ENCODE data around the gene RNF167. TPM values are rescaled to one million over a fixed set of nuclear protein-coding genes. Genes with fewer than 3 reads are reported as not detected.
A peak's percentile ranks its signal among the peaks of the same experiment; 100 is the strongest.

Gene RNF167
- total RNA-seq, 2 donors from 2014 or later, result 66.9 to 68.6 TPM

DNA sequence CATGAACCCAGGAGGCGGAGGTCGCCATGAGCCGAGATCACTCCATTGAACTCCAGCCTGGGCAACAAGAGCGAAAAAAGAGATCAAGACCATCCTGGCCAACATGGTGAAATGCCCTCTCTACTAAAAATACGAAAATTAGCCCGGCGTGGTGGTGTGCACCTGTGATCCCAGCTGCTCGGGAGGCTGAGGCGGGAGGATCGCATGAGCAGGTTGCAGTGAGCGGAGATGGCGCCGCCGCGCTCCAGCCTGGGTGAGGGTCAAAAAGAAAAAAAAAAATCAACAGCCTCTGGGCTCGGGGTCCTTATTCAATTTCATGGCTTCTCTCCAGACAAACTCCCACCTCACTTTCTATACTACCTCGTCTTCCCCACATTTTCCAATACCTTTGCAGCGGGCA is 11.2 kb upstream of the RNF167 start:
- peaks cover 0 to 3% of the 10 kb centered on the region in 2 donors for H3K4me1 ChIP-seq
- no peak for DNase-seq (ENCODE audit: low spot score)
- H3K4me3 ChIP-seq, result no peak overlapping the region
- no peaks in the 10 kb centered on the region for H3K36me3 ChIP-seq
- H3K9me3 ChIP-seq, result no peaks in the 10 kb centered on the region
- TF ChIP-seq, protein P1, sequence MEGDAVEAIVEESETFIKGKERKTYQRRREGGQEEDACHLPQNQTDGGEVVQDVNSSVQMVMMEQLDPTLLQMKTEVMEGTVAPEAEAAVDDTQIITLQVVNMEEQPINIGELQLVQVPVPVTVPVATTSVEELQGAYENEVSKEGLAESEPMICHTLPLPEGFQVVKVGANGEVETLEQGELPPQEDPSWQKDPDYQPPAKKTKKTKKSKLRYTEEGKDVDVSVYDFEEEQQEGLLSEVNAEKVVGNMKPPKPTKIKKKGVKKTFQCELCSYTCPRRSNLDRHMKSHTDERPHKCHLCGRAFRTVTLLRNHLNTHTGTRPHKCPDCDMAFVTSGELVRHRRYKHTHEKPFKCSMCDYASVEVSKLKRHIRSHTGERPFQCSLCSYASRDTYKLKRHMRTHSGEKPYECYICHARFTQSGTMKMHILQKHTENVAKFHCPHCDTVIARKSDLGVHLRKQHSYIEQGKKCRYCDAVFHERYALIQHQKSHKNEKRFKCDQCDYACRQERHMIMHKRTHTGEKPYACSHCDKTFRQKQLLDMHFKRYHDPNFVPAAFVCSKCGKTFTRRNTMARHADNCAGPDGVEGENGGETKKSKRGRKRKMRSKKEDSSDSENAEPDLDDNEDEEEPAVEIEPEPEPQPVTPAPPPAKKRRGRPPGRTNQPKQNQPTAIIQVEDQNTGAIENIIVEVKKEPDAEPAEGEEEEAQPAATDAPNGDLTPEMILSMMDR (IDR thresholded peaks at IDR 0.05), result no peak
- H3K27ac ChIP-seq, result no peak overlapping the region
- no peaks in the 10 kb centered on the region for H3K27me3 ChIP-seq

DNA sequence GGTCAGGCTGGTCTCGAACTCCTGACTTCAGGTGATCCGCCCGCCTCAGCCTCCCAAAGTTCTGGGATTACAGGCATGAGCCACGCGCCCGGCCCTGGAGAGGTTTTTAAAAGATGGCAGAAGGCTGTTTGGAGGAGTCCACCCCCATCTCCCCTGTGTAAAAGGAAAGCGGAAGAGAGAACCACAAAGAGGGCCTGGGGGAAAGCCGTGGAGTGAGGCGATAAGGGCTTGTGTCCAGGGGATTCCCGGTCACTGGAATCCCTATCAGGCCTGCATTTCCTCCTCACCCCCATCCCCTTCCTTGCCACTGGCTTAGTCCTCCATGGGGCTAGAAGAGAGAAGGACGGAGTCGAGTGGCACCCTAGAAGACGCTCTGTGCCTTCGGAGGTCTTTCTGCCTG is 8.1 kb upstream of the RNF167 start, which contains the start of gene GP1BA:
GP1BA (plus strand) TSS at position 315 of the 400 bp plus-strand sequence. CDS start 328 bp downstream, outside the sequence.
- peaks cover 4% of the 10 kb centered on the region for H3K36me3 ChIP-seq
- no peaks in the 10 kb centered on the region for H3K27me3 ChIP-seq
- H3K9me3 ChIP-seq, result no peaks in the 10 kb centered on the region
- H3K4me3 ChIP-seq, result no peak within 1 kb of the TSS
- H3K4me1 ChIP-seq, result peaks cover 0 to 11% of the 10 kb centered on the region in 2 donors
- TF ChIP-seq, protein P1 (IDR thresholded peaks at IDR 0.05), result no peak
- no peak for DNase-seq (ENCODE audit: low spot score)
- no peak within 1 kb of the TSS for H3K27ac ChIP-seq

GRCh38 chr17:4932756-4933155 is 7.3 kb upstream of the RNF167 start:
- TF ChIP-seq, protein P1 (IDR thresholded peaks at IDR 0.05), result no peak
- H3K27ac ChIP-seq, result no peak overlapping the region

DNA sequence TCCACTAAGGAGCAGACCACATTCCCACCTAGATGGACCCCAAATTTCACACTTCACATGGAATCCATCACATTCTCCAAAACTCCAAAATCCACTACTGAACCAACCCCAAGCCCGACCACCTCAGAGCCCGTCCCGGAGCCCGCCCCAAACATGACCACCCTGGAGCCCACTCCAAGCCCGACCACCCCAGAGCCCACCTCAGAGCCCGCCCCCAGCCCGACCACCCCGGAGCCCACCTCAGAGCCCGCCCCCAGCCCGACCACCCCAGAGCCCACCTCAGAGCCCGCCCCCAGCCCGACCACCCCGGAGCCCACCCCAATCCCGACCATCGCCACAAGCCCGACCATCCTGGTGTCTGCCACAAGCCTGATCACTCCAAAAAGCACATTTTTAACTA is 6.4 kb upstream of the RNF167 start:
- no peaks in the 10 kb centered on the region for H3K9me3 ChIP-seq
- H3K36me3 ChIP-seq, result peaks cover 20% of the 10 kb centered on the region
- H3K4me3 ChIP-seq, result no peak overlapping the region
- peaks cover 0 to 22% of the 10 kb centered on the region in 2 donors for H3K4me1 ChIP-seq
- H3K27ac ChIP-seq, result peak overlapping the region in 1 of 2 donors; percentile 51
- TF ChIP-seq, protein P1 (IDR thresholded peaks at IDR 0.05), result no peak
- no peak for DNase-seq (ENCODE audit: low spot score)
- no peaks in the 10 kb centered on the region for H3K27me3 ChIP-seq

More at GRCh38 chr17:4932756-4933155, 7.3 kb upstream of the RNF167 start:
- DNase-seq (ENCODE audit: low spot score), result no peak
- no peak overlapping the region for H3K4me3 ChIP-seq
- H3K9me3 ChIP-seq, result no peaks in the 10 kb centered on the region
- peaks cover 0 to 13% of the 10 kb centered on the region in 2 donors for H3K4me1 ChIP-seq
- H3K27me3 ChIP-seq, result no peaks in the 10 kb centered on the region
- H3K36me3 ChIP-seq, result peaks cover 12% of the 10 kb centered on the region

GRCh38 chr17:4934173-4934979 is 5.7 kb upstream of the RNF167 start:
- H3K27ac ChIP-seq, result peak overlapping the region in 1 of 2 donors; percentile 51
- TF ChIP-seq, protein P1 (IDR thresholded peaks at IDR 0.05), result peak in 1 of 2 donors; percentile 37
- no peaks in the 10 kb centered on the region for H3K9me3 ChIP-seq
- no peaks in the 10 kb centered on the region for H3K27me3 ChIP-seq
- H3K4me3 ChIP-seq, result no peak overlapping the region
- DNase-seq (ENCODE audit: low spot score), result no peak
- H3K36me3 ChIP-seq, result peaks cover 20% of the 10 kb centered on the region
- peaks cover 2 to 30% of the 10 kb centered on the region in 2 donors for H3K4me1 ChIP-seq
